Measurements from ENCODE around the gene NAA40. TPM values are rescaled to one million over a fixed set of nuclear protein-coding genes. Genes with fewer than 3 reads are reported as not detected.
A peak's percentile ranks its signal among the peaks of the same experiment; 100 is the strongest.

Gene NAA40
- total RNA-seq, 2 experiments from 2014 or later: 11.8 to 14.0 TPM

DNA sequence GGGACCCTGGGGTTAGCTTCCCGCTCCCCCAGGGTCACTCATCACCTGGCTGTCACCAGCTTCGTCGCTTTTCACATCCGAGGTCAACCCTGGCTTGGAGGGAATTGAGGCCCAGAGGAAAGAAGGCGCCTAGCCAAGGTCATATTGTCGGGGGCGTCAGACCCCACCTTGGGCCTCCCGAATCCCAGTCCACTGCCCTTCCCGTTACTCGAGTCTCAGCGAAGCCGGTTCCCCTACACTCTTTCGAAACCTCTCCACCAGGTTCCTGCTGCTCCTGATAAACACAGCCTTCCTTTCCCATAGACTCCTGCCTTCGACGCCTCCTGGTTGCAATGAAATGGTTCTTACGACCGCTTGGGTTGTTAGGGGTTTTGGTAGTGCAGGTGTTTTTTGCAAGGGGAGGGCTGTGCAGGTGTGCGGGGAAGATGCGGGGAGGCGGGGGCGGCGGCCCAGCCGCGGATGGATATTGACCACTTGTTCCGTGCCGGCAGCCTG, 642 bp downstream of the NAA40 start:
- peaks cover 23% of the 10 kb centered on the region for H3K4me1 ChIP-seq (ENCODE audit: insufficient read depth, low read length)
- ATAC-seq (ENCODE audit: poor library complexity) (no peak), DNase-seq (peak in 1 of 14 experiments; percentile 43)
- H3K27me3 ChIP-seq (ENCODE audit: control insufficient read depth in 1 of 2, insufficient read depth in 2 of 2, low read length in 2 of 2): no peaks in the 10 kb centered on the region
- Mint-ChIP-seq H3K4me1 (ENCODE audit: low read depth) (peaks cover 26% of the 10 kb centered on the region), H3K36me3 (ENCODE audit: low read depth) (no peaks in the 10 kb centered on the region), H3K27ac (peak overlapping the region; percentile 37), H3K9me3 (no peaks in the 10 kb centered on the region), H3K4me3 (peak overlapping the region; percentile 88), H3K27me3 (no peaks in the 10 kb centered on the region)
- no peak overlapping the region for H3K27ac ChIP-seq (ENCODE audit: low read depth in 1 of 2, low read length in 2 of 2)
- POLR2A ChIA-PET: interaction anchor here (1.5 kb wide), 1 partner anchor 101 kb away, joined by 12 read pairs; the partner anchor contains the start of gene MARK2
- H3K4me3 ChIP-seq (ENCODE audit: low read length): peak overlapping the region; percentile 80
- H3K36me3 ChIP-seq (ENCODE audit: insufficient read depth, low read length): peaks cover 5% of the 10 kb centered on the region
- CTCF ChIA-PET: no interaction called here
- no peaks in the 10 kb centered on the region for H3K9me3 ChIP-seq (ENCODE audit: control insufficient read depth in 1 of 2, insufficient read depth in 1 of 2, low read length in 2 of 2)
- TF ChIP-seq, protein P1, sequence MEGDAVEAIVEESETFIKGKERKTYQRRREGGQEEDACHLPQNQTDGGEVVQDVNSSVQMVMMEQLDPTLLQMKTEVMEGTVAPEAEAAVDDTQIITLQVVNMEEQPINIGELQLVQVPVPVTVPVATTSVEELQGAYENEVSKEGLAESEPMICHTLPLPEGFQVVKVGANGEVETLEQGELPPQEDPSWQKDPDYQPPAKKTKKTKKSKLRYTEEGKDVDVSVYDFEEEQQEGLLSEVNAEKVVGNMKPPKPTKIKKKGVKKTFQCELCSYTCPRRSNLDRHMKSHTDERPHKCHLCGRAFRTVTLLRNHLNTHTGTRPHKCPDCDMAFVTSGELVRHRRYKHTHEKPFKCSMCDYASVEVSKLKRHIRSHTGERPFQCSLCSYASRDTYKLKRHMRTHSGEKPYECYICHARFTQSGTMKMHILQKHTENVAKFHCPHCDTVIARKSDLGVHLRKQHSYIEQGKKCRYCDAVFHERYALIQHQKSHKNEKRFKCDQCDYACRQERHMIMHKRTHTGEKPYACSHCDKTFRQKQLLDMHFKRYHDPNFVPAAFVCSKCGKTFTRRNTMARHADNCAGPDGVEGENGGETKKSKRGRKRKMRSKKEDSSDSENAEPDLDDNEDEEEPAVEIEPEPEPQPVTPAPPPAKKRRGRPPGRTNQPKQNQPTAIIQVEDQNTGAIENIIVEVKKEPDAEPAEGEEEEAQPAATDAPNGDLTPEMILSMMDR (IDR thresholded peaks at IDR 0.05): no peak
- intact Hi-C loops (cut with DNase I, micrococcal nuclease): loop anchor here (2.0 to 5.0 kb wide), 4 partner anchors 25 to 257 kb away; partner anchors contain the start of genes COX8A (in 1 of the 2), MARK2 (in 1 of the 2) and RTN3 (in 1 of the 2)

DNA sequence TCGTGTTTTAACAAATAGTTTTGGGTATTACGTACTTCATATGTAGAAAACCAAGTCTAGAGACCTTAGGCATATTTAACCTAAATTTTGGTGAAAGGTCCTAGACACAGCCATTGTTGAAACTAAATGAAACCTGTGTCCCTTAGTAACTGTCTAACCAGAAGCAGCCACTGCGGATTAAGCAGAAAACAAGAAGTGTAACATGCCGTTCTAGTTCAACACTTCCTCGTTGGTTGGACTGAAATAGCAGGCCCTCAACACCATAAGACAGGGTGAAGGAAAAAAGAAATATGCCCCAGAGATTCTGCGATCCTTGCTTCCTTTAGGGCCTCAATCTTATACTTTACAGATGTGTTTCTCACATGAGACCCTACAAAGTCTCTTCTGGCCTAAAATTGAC, 2.0 kb downstream of the NAA40 start:
- H3K36me3 Mint-ChIP-seq (ENCODE audit: low read depth): no peaks in the 10 kb centered on the region
- no peaks in the 10 kb centered on the region for H3K27me3 Mint-ChIP-seq
- CTCF ChIA-PET: no interaction called here
- H3K36me3 ChIP-seq (ENCODE audit: insufficient read depth, low read length): peaks cover 5% of the 10 kb centered on the region
- POLR2A ChIA-PET: no interaction called here
- peak overlapping the region; percentile 47 for H3K27ac Mint-ChIP-seq
- peak overlapping the region; percentile 88 for H3K4me3 Mint-ChIP-seq
- no peak overlapping the region for H3K4me3 ChIP-seq (ENCODE audit: low read length)
- intact Hi-C loops (cut with DNase I, micrococcal nuclease): no loop called here
- H3K4me1 Mint-ChIP-seq (ENCODE audit: low read depth): peaks cover 26% of the 10 kb centered on the region
- no peak for ATAC-seq (ENCODE audit: poor library complexity)
- DNase-seq: no peak
- H3K27me3 ChIP-seq (ENCODE audit: control insufficient read depth in 1 of 2, insufficient read depth in 2 of 2, low read length in 2 of 2): no peaks in the 10 kb centered on the region
- H3K4me1 ChIP-seq (ENCODE audit: insufficient read depth, low read length): peaks cover 23% of the 10 kb centered on the region
- no peak overlapping the region for H3K27ac ChIP-seq (ENCODE audit: low read depth in 1 of 2, low read length in 2 of 2)
- no peaks in the 10 kb centered on the region for H3K9me3 Mint-ChIP-seq
- TF ChIP-seq, protein P1 (IDR thresholded peaks at IDR 0.05): no peak
- H3K9me3 ChIP-seq (ENCODE audit: control insufficient read depth in 1 of 2, insufficient read depth in 1 of 2, low read length in 2 of 2): no peaks in the 10 kb centered on the region

DNA sequence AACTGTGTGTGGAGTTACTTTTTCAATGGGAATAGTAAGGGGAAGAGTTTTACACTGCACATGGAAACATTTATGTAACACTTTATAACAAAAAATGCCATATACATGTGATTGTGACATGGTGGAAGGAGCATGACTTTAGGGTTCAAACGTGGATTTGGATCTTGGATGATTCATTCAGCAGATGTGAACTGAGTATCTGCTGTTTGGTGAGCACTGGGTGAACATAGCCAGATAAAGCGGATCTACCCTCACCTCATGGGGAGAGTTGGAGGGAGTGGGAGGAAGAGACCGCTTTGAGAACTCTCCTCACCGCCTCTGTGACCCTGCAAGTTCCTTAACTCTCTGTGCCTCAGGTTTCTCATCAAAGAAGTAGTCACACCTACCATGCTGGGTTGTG, 3.1 kb downstream of the NAA40 start:
- peaks cover 14% of the 10 kb centered on the region for H3K36me3 ChIP-seq (ENCODE audit: insufficient read depth, low read length)
- no peaks in the 10 kb centered on the region for H3K27me3 ChIP-seq (ENCODE audit: control insufficient read depth in 1 of 2, insufficient read depth in 2 of 2, low read length in 2 of 2)
- no peak overlapping the region for H3K4me3 ChIP-seq (ENCODE audit: low read length)
- POLR2A ChIA-PET: no interaction called here
- no peak for ATAC-seq (ENCODE audit: poor library complexity)
- Mint-ChIP-seq H3K4me3 (no peak overlapping the region), H3K9me3 (no peaks in the 10 kb centered on the region), H3K36me3 (ENCODE audit: low read depth) (no peaks in the 10 kb centered on the region), H3K4me1 (ENCODE audit: low read depth) (peaks cover 26% of the 10 kb centered on the region), H3K27ac (no peak overlapping the region), H3K27me3 (no peaks in the 10 kb centered on the region)
- DNase-seq: no peak
- no peak overlapping the region for H3K27ac ChIP-seq (ENCODE audit: low read depth in 1 of 2, low read length in 2 of 2)
- CTCF ChIA-PET: no interaction called here
- TF ChIP-seq, protein P1 (IDR thresholded peaks at IDR 0.05): no peak
- peaks cover 23% of the 10 kb centered on the region for H3K4me1 ChIP-seq (ENCODE audit: insufficient read depth, low read length)
- intact Hi-C loops (cut with DNase I, micrococcal nuclease): no loop called here
- H3K9me3 ChIP-seq (ENCODE audit: control insufficient read depth in 1 of 2, insufficient read depth in 1 of 2, low read length in 2 of 2): no peaks in the 10 kb centered on the region
